ENCODE measurements around the gene MAPK14. TPM values are rescaled to one million over a fixed set of nuclear protein-coding genes. Genes with fewer than 3 reads are reported as not detected.
A peak's percentile ranks its signal among the peaks of the same experiment; 100 is the strongest.

Gene MAPK14
- total and polyA plus RNA-seq, 9 of the 15 experiments (the other 6 are each of a cell fraction or from before 2014, with no cell fraction given) = 8.8 to 62.7 (median 35.5) TPM

GRCh38 chr6:36139431-36139830 lies 111.8 kb downstream of the MAPK14 start (continued):
- peak; percentile 61 for TF ChIP-seq REST (IDR thresholded peaks at IDR 0.05; ENCODE audit: borderline replicate concordance)
- no peak for TF ChIP-seq REST (CRISPR knock-in tag; IDR thresholded peaks at IDR 0.05; ENCODE audit: low read depth)
- 0 out of 2 replicates have a peak, but pooled peaks have one; percentile 7 for TF ChIP-seq SOX6 (IDR thresholded peaks at IDR 0.05)
- TF ChIP-seq GABPB2 (CRISPR knock-in tag; conservative IDR thresholded peaks at IDR 0.05) = no peak
- peak; percentile 73 to 85 (median 75) for TF ChIP-seq CTCF (IDR thresholded peaks at IDR 0.05 in 2 of 3, conservative IDR thresholded peaks at IDR 0.05 in 1 of 3; ENCODE audit: insufficient read depth in 2 of 3, low read depth in 1 of 3, low read length in 3 of 3)
- TF ChIP-seq ESRRB (CRISPR knock-in tag; IDR thresholded peaks at IDR 0.05; ENCODE audit: borderline replicate concordance) = no peak
- TF ChIP-seq ARID3A (IDR thresholded peaks at IDR 0.05; ENCODE audit: borderline replicate concordance, low read depth, low read length) = no peak
- no peak for TF ChIP-seq KLF6 (CRISPR knock-in tag; IDR thresholded peaks at IDR 0.05; ENCODE audit: borderline replicate concordance)
- no peak for TF ChIP-seq MEIS2 (IDR thresholded peaks at IDR 0.05; ENCODE audit: partially characterized antibody)
- 0 out of 2 replicates have a peak, but pooled peaks have one; percentile 16 for TF ChIP-seq DEAF1 (CRISPR knock-in tag; IDR thresholded peaks at IDR 0.05)
- no peak for TF ChIP-seq PRPF4 (IDR thresholded peaks at IDR 0.05; ENCODE audit: insufficient read depth, low read depth, low read length, poor library complexity, severe bottlenecking)
